Heart left ventricle (tissue), 16 donors: ENCODE results near the gene TMEM169. TPM values are rescaled to one million over a fixed set of nuclear protein-coding genes. Genes with fewer than 3 reads are reported as not detected.

Source experiments
- ATAC-seq, 4 donors: fragments of 200-7000 bp; cut with Tn5 transposase; one replicate each; pipeline ENCODE4 v1.9.1; 2020 to 2022; ENCODE audit warnings: moderate library complexity in 4 of 4, mild to moderate bottlenecking in 3 of 4, moderate number of reproducible peaks in 1 of 4
- DNase-seq, 5 donors: peaks; one replicate each; pipeline ENCODE4 v3.0.0-alpha.2; 2020
- H3K27ac ChIP-seq, 12 donors: fragments of 200-600 bp; sonication (generic) in 4 of 12; one replicate each; pipeline versions ENCODE4 v1.5.0 to v1.8.0; 2016 to 2022; ENCODE audit warnings: mild to moderate bottlenecking in 2 of 12
- H3K27me3 ChIP-seq, 9 donors: fragments of 200-600 bp; sonication (generic) in 2 of 9; one replicate each; pipeline versions ENCODE4 v1.5.1 to v1.8.0; 2016 to 2022; ENCODE audit warnings: mild to moderate bottlenecking in 3 of 9
- H3K36me3 ChIP-seq, 9 donors: fragments of 200-600 bp; sonication (generic) in 2 of 9; one replicate each; pipeline versions ENCODE4 v1.5.0 to v1.8.0; 2018 to 2022; ENCODE audit warnings: mild to moderate bottlenecking in 2 of 9
- H3K4me1 ChIP-seq, 12 donors: fragments of 200-600 bp; sonication (generic) in 4 of 12; one replicate each; pipeline versions ENCODE4 v1.5.0 to v1.8.0; 2016 to 2022; ENCODE audit warnings: mild to moderate bottlenecking in 3 of 12
- H3K4me3 ChIP-seq, 12 donors: fragments of 200-600 bp; sonication (generic) in 4 of 12; one replicate each; pipeline versions ENCODE4 v1.5.0 to v1.8.0; 2017 to 2022; ENCODE audit warnings: mild to moderate bottlenecking in 9 of 12, moderate library complexity in 4 of 12
- H3K9me3 ChIP-seq, 12 donors: fragments of 200-600 bp; sonication (generic) in 4 of 12; one replicate each; pipeline versions ENCODE4 v1.5.0 to v1.8.0; 2016 to 2022; ENCODE audit warnings: mild to moderate bottlenecking in 1 of 12
- CTCF ChIP-seq, 12 donors: fragments of 200-600 bp; sonication (generic) in 4 of 12; IDR thresholded peaks; one replicate each; pipeline versions ENCODE4 v1.5.0 to v1.8.0; 2018 to 2022; ENCODE audit warnings: antibody characterized with exemption in 12 of 12, mild to moderate bottlenecking in 5 of 12
- POLR2A ChIP-seq, 2 donors: fragments of 450-650 bp; IDR thresholded peaks; one replicate each; pipeline ENCODE4 v1.6.1; 2017; ENCODE audit warnings: antibody characterized with exemption in 2 of 2, mild to moderate bottlenecking in 2 of 2, moderate library complexity in 2 of 2
- WGBS, 4 donors: extraction: QIAGEN DNeasy Blood & Tissue Kit in 2 of 4; methylation state at CpG; one replicate each; pipeline versions ENCODE4 v1.1.5 to v1.1.7; 2013 to 2018; 5-methylcytosine and 5-hydroxymethylcytosine counted together
- intact Hi-C, 10 donors: fragments of 100-400 bp; cut with DNase I; formaldehyde crosslinking; loops; one replicate each; pipeline versions ENCODE4 v1.11.1 to v1.14.2; 2022
- polyA plus RNA-seq, 2 donors: library from polyadenylated mRNA; stranded (reverse); fragments of 200-250 nt; gene quantifications; one replicate each; pipeline ENCODE4 v1.2.3, GENCODE V29; 2013
- total RNA-seq, 9 donors: library from RNA; depleted of rRNA in 2 of 9; stranded (reverse); fragments of >200 nt in 2 of 9; fragmentation: NEBNext Ultra II Directional in 3 of 9; extraction: Animal tissue kit (Norgen Biotek cat#: 25700) in 3 of 9; gene quantifications; one replicate each; pipeline versions ENCODE4 v1.1.0 to v1.2.4, GENCODE V29; 2016 to 2023
- donor health status: ischemic (EF 13 %, LVEDD 7.1; RV severe dilation, severe dysfunction).
- donor health status: healthy with polysubstance abuse.
- donor health status: DM: no; HTN: yes; CAD: no.
- donor health status: DM: no; HTN: no; CAD: no.
- donor health status: ischemic (EF 25% LVEDD 6.9; RV normal size, moderate dysfunction).
- donor health status: ischemic (EF 25% LVEDD 5.7; RV mildly dilated, moderate dysfunction).
- donor health status: healthy.
- donor health status: DM: yes; HTN: yes; CAD: no.
- donor health status: ischemic (EF 35%, LVEDD 5.7; RV mildly dilated, moderate dysfunction).
- donor health status: nonischemic (EF 11% LVEDD 7.7; RV severe dilation, severe dysfunction).
- donor health status: DM: yes; HTN: yes; CAD: no.
- donor health status: PGD.
- donor health status: ischemic (EF 29% LVEDD 5.4; RV normal size, mild dysfunction).
- donor health status: nonischemic (EF 23%, LVEDD 6.1; RV moderate dilation, normal function).

TMEM169 gene
- total and polyA plus RNA-seq, 11 donors = 0.15 to 1.5 (median 0.32) TPM

- no peak for DNase-seq
- no peaks in the 10 kb centered on the region for H3K4me1 ChIP-seq
- peaks cover 0 to 5% (median 0%) of the 10 kb centered on the region in 9 donors for H3K36me3 ChIP-seq
- intact Hi-C loops = no loop called here
- H3K9me3 ChIP-seq = peaks cover 0 to 4% (median 0%) of the 10 kb centered on the region in 12 donors
- no peaks in the 10 kb centered on the region for H3K27me3 ChIP-seq
- H3K4me3 ChIP-seq = no peak overlapping the region
- no peak for TF ChIP-seq POLR2A (IDR thresholded peaks at IDR 0.05)
- no peak for TF ChIP-seq CTCF (IDR thresholded peaks at IDR 0.05)
- ATAC-seq = no peak
- H3K27ac ChIP-seq = no peak overlapping the region
Observed at GRCh38 chr2:216073773-216074172, 7.9 kb upstream of the TMEM169 start.

GRCh38 chr2:216074380-216074779, 7.3 kb upstream of the TMEM169 start:
- ATAC-seq (no peak), DNase-seq (no peak)
- Histone ChIP-seq H3K27ac (no peak overlapping the region), H3K4me3 (no peak overlapping the region), H3K36me3 (peaks cover 0 to 5% (median 0%) of the 10 kb centered on the region in 9 donors), H3K4me1 (no peaks in the 10 kb centered on the region), H3K9me3 (peaks cover 0 to 4% (median 0%) of the 10 kb centered on the region in 12 donors), H3K27me3 (no peaks in the 10 kb centered on the region)
- WGBS, 4 donors = 57 to 75% (median 64%) methylated on average over 1 of the region's 1 CpG
- intact Hi-C loops = no loop called here
- TF ChIP-seq CTCF (IDR thresholded peaks at IDR 0.05) (no peak), POLR2A (IDR thresholded peaks at IDR 0.05) (no peak)

GRCh38 chr2:216074794-216075193, 6.9 kb upstream of the TMEM169 start:
- DNase-seq = no peak
- TF ChIP-seq POLR2A (IDR thresholded peaks at IDR 0.05) (no peak), CTCF (IDR thresholded peaks at IDR 0.05) (no peak)
- 88 to 92% (median 90%) methylated on average over 1 of the region's 1 CpG for WGBS, 4 donors
- H3K9me3 ChIP-seq = peaks cover 0 to 4% (median 0%) of the 10 kb centered on the region in 12 donors
- no peaks in the 10 kb centered on the region for H3K27me3 ChIP-seq
- intact Hi-C loops = no loop called here
- no peaks in the 10 kb centered on the region for H3K4me1 ChIP-seq
- H3K36me3 ChIP-seq = peaks cover 0 to 5% (median 0%) of the 10 kb centered on the region in 9 donors
- no peak overlapping the region for H3K27ac ChIP-seq
- no peak overlapping the region for H3K4me3 ChIP-seq
- ATAC-seq = no peak

- WGBS, 4 donors = 86 to 94% (median 92%) methylated on average over 6 of the region's 6 CpGs
- peaks cover 0 to 5% (median 0%) of the 10 kb centered on the region in 9 donors for H3K36me3 ChIP-seq
- intact Hi-C loops = no loop called here
- peaks cover 0 to 4% (median 0%) of the 10 kb centered on the region in 12 donors for H3K4me1 ChIP-seq
- no peaks in the 10 kb centered on the region for H3K27me3 ChIP-seq
- peaks cover 0 to 4% (median 0%) of the 10 kb centered on the region in 12 donors for H3K9me3 ChIP-seq
- TF ChIP-seq POLR2A (IDR thresholded peaks at IDR 0.05) (no peak), CTCF (IDR thresholded peaks at IDR 0.05) (no peak)
- H3K27ac ChIP-seq = no peak overlapping the region
- H3K4me3 ChIP-seq = no peak overlapping the region
- DNase-seq (no peak), ATAC-seq (no peak)
Observed at GRCh38 chr2:216075510-216076485, 5.9 kb upstream of the TMEM169 start.
